HG02678 (cell line): ENCODE data around the gene NELL1.
"Not testable (repeated sequence)": the region's sequence is repeated elsewhere in the genome, so short reads cannot be mapped to it uniquely, and the experiment has no call there.

Source experiments
- ATAC-seq: cut with Tn5 transposase; IDR thresholded peaks from one replicate; pipeline ENCODE4 v1.9.1; 2021; ENCODE audit warnings: mild to moderate bottlenecking, moderate library complexity; ENCODE audit not compliant: unreplicated experiment

The NELL1 gene

DNA sequence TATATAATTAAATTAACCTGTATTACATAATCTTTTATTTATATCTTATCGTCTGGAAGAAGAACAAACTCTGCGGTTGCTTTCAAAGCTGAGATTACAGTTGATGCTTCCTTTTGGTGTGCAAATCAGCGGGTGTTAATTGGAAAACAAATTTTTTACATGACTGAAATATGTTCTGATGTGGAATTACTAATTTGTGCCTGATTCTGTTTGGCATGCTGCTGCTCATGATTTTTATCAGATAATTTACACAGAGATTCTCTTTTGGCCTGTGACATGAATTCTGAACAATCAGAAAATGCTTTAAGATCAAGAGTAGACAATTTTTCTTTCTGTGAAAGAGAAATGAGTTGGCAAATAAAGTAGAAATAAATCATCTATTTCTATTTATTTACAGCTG is 510.8 kb downstream of the NELL1 start:
- ATAC-seq = no peak

DNA sequence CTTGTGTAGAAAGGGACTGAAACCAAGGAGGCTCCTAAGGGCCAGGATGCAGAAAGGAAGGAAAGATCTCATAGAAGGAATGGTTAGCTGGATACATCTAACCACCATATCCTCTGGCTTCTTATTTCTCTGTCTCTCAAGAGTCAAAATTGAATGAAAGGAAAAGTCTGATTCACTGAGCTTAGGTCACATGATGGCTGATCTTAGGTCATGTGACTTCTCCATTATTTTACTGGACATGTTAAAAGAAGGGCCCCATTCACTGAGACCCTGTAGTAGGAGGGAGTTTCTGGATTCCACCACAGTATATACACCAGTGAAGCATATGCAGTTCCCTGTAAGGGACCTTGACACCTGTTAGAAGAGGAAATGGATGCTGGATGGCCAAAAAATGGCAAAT is 516.6 kb downstream of the NELL1 start:
- no peak for ATAC-seq

GRCh38 chr11:21190181-21190580 is 520.8 kb downstream of the NELL1 start:
- ATAC-seq = no peak

- no peak for ATAC-seq
These were observed 526.6 kb downstream of the NELL1 start for GRCh38 chr11:21195995-21196394.

DNA sequence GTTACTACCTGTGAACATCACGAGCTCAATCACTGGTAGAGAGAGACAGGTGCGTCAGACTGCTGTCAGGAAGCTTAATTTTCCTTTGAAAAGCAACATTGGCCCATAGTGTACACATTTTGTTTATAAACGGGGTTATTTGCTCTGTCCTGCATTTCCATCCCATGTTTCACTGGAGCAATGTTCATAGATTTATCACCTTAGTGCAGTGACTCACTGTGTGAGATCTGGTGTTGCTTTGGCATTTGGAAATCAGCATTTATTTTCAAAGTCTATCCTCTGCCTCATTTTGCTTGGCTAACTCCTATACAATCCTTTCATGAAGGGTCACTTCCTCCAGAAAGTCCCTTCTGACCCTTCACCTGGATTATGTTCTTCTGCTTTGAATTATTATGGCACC is 529.1 kb downstream of the NELL1 start:
- ATAC-seq = no peak

GRCh38 chr11:21205205-21205604 is 535.8 kb downstream of the NELL1 start:
- no peak for ATAC-seq

DNA sequence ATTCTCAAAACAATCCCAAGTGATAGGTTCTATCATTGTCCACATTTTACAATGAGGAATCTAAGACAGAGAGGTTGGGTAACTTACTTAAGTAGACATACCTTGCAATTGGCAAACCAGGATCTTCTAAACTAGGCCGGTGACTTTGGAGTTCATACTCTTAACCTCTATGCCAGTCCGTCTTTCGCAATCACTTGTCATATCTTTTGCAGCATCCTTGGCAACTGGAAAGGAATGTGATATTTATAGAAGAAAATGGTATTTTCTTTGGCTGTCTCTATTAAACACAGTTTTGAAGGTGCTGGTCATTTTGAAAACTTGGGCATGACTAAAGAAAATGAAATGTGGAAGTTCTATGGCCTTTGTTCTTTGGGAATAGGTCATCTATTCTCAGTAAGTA is 556.5 kb downstream of the NELL1 start:
- no peak for ATAC-seq

DNA sequence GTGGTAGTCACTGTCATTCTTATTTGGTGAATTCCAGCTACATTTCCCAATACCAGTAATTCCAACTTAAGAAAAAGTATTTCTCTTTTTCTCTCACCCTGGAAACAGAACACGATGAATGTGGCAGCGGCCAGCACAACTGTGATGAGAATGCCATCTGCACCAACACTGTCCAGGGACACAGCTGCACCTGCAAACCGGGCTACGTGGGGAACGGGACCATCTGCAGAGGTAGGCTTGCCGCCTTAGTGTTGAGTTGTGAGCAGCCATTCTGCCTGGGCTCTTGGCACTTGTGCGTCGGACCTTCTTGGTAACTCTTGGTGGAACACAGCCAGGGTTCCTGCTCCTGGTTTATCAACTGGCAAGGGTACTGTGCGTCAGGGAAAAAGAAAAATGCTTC is 559.8 kb downstream of the NELL1 start:
- no peak for ATAC-seq

GRCh38 chr11:21250196-21250595 is 580.8 kb downstream of the NELL1 start:
- no peak for ATAC-seq

DNA sequence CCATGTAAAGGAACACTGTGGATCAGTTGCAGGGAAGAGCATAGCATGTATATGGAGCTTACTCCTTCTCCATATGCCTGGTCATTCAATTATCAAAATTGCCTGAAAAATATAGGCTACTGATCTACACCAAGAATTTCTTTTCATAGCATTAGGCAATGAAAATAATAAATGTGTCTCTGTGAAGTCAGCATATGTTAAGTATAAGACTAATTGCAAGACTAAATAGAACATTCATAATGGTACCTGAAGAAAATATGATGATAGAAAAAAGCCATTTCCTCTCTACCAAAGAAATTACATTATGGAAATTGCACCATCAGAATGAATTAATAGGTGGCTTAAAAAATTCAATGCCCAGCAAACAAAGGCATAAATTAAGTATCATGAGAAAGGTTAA is 584.7 kb downstream of the NELL1 start:
- ATAC-seq = no peak

DNA sequence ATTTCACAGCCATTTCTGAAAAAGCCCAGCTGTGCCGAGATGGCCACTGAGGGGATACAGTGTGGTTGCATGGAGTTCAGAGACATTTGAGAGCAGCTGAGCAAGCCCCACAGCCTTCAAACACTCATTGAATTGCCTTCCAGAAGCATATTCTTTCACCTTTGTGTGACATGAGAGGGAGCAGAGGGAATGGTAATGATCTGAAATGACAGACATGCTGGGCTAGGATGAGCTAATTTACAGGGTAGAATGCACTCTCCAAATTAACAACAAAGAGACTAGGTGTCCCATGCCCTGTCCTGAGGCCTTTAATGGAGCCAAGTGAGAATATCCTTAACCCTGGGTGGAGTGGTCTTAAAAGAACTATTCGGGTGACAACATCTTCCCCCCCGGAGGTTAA is 585.4 kb downstream of the NELL1 start:
- ATAC-seq = no peak

DNA sequence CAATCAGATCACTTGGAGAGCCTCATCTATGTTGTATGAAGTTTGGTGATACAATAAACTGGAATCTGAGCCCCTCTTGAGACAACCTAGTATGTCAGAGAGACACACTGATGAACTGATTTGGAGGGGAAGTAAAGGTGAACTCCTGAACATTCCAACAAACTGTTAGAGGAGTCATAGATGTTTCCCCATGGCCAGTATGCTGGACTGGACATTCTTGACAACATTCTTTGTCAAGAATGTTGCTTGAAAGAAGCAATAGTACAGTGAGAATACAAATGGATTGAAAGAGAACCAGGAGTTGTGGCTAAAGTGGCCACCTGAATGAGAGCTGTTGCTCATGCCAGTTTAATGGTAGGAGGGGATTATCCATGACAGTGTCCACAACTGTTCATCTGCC is 588.1 kb downstream of the NELL1 start:
- no peak for ATAC-seq

GRCh38 chr11:21258414-21258813 is 589.0 kb downstream of the NELL1 start:
- no peak for ATAC-seq

DNA sequence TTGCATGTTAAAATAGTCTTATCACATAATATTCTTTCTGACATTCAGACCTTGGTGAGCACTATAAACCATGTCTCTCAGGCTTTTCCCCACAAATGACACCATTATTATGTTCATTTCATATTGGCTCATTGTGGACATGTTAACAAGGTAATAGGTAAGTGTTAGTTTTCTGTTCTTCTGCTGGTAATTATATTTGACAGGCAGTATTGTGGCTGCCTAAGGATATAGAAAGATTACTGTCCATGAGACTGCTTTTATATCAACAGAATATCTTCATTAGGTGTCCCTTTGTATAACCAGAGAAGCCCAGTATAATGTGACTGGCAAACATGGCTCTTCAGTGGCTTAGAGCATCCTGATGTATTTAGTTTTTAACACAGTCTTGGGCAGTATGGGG is 590.7 kb downstream of the NELL1 start:
- ATAC-seq = no peak

DNA sequence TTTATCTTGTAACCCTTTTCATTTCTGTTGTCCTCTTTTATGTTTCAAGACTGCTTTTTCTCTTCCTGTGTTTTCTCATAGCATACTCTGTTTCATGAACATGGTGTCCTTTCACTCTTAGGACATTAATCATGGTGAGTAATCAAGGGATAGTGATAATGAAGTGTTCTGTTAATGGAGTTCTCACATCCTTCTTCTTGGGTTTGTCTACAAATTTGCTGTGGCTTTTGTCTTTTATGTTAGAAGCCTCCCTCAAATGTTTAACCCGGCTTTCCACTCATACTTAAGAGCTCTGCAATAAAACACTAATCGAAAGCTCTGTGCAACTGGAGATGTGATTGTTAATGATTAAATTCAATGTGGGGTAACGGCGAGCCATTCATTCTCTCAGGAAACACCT is 593.6 kb downstream of the NELL1 start:
- no peak for ATAC-seq

- no peak for ATAC-seq
These were observed 594.7 kb downstream of the NELL1 start for GRCh38 chr11:21264125-21264524.

- ATAC-seq = no peak
These were observed 598.6 kb downstream of the NELL1 start for GRCh38 chr11:21268036-21268435.

DNA sequence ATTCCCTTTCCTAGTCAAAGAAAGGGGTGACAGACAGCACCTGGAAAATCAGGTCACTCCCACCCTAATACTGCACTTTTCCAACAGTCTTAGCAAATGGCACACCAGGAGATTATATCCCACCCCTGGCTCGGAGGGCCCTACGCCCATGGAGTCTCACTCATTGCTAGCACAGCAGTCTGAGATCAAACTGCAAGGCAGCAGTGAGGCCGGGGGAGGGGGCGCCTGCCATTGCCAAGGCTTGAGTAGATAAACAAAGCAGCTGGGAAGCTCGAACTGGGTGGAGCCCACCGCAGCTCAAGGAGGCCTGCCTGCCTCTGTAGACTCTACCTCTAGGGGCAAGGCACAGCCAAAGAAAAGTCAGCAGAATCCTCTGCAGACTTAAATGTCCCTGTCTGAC is 602.8 kb downstream of the NELL1 start:
- not testable (repeated sequence) for ATAC-seq

DNA sequence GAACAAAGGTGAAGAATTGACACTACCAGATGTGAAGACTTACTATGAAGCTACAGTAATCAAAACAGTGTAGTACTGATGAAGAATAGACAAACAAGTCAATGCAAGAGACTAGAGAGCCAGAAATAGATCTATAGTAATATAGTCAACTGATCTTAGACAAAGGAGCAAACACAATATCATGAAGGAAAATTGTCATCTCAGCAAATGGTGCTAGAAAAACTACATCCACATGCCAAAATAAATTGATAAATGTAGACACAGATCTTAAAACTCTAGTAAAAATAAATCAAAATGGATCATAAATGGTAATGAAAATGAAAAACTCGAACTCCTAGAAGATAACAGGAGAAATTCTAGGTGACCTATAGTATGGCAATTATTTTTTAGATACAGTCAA is 609.5 kb downstream of the NELL1 start:
- no peak for ATAC-seq

DNA sequence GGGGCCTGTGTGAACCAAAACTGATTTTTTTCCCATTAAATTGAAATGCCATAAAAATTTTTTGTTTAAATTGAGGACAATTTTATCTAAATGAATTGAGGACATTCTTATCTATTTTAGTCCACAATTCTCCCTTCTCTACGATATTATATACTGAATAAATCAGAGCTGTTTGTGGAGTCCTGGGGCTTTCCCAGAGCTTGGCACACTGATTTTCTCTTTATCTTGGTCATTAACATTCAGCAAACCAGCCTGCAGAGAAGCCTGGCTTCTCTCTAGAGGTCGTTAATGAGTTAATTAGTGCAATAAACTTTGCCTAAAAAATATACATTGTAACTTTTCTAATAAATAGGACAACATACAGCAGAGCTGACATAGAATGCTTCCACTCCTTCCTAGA is 615.7 kb downstream of the NELL1 start:
- ATAC-seq = no peak

GRCh38 chr11:21289686-21290085 is 620.3 kb downstream of the NELL1 start:
- no peak for ATAC-seq

DNA sequence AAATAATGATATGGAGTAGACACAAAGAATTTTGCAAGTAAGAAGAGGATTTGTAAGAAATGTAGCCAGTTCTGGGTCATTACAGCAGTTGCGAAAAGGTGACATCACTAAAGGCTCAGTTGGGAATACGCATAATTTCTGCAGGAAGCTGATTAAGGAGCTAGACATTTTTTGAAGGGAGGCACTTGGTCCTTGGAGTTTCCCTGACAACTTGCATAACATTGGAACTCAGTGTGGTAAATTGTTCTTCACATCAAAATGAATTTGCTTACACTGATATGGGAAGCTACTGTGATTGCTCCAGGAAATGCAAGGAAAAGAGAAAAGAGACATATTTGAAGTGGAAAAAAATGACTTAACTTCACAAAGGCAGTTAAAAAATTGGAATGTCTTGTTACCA is 626.1 kb downstream of the NELL1 start:
- no peak for ATAC-seq

DNA sequence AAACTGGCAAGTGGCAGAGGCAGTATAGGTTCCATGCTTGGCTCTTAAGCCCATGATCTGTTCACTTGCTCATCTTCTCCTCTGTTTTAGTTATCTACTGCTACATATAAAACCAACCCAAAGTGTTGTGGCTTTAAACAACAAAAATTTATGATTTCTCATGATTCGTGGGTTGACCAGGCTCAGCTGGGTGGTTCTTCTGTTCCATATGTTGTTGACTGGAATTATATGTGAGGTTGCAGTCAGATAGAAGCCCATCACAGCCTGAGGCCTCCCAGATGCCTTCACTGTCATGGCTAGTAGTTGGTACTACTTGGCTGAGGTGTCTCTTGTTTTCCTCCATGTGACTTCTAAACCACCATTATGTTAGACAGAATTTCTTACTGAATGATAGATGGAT is 632.6 kb downstream of the NELL1 start:
- ATAC-seq = no peak

DNA sequence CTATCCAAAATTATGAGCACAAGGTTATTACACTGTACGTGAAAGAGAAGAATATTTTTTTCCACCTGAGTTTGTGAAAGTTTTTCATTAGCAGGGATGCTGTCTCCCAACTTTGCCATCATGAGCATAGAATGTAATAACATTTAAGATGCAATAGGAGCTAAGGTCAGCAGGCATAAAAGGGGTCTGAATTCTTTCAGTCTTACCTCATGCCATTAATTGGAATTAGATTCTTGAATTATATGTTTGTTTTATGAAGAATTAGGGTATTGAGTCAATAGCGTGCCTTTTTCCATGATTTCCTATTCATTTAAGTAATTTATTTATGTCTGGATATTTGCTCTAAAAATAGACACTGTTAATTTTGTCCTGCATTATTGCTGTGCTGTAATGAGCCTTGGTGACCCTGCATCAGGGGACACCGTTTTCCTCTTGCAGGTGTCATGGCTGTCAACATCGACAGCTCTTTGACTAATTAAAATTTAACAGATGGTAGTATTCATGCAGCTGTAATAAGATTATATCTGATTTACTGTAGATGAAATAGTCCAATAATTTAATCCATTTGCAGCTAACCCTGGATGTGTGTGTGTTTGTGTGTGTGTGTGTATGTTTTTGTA is 637.5 kb downstream of the NELL1 start:
- ATAC-seq = no peak
